Measurements from ENCODE around the gene SOX6.

GRCh38 chr11:16154715-16155396, 201.5 kb downstream of the SOX6 start:
- TF ChIP-seq, protein P1, sequence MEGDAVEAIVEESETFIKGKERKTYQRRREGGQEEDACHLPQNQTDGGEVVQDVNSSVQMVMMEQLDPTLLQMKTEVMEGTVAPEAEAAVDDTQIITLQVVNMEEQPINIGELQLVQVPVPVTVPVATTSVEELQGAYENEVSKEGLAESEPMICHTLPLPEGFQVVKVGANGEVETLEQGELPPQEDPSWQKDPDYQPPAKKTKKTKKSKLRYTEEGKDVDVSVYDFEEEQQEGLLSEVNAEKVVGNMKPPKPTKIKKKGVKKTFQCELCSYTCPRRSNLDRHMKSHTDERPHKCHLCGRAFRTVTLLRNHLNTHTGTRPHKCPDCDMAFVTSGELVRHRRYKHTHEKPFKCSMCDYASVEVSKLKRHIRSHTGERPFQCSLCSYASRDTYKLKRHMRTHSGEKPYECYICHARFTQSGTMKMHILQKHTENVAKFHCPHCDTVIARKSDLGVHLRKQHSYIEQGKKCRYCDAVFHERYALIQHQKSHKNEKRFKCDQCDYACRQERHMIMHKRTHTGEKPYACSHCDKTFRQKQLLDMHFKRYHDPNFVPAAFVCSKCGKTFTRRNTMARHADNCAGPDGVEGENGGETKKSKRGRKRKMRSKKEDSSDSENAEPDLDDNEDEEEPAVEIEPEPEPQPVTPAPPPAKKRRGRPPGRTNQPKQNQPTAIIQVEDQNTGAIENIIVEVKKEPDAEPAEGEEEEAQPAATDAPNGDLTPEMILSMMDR (conservative IDR thresholded peaks at IDR 0.05) = no peak
- no peak for TF ChIP-seq EZH2 (IDR thresholded peaks at IDR 0.05; ENCODE audit: low read depth)
